Breast epithelium (tissue), 4 donors: ENCODE results near the gene A4GALT. TPM values are rescaled to one million over a fixed set of nuclear protein-coding genes. Genes with fewer than 3 reads are reported as not detected.

Source experiments
- DNase-seq, 2 donors: peaks; one replicate each; pipeline ENCODE4 v3.0.0-alpha.2; 2019; ENCODE audit warnings: low spot score in 2 of 2
- H3K27ac ChIP-seq, 2 donors: fragments of 200-600 bp; sonication (generic) in 1 of 2; one replicate each; pipeline ENCODE4 v1.5.1; 2016 to 2019; ENCODE audit warnings: mild to moderate bottlenecking in 1 of 2
- H3K27me3 ChIP-seq, 2 donors: fragments of 200-600 bp; sonication (generic) in 1 of 2; one replicate each; pipeline versions ENCODE4 v1.5.1 to v1.6.0; 2017 to 2019; ENCODE audit warnings: control low read depth in 1 of 2, mild to moderate bottlenecking in 1 of 2
- H3K36me3 ChIP-seq: fragments of 200-600 bp; one replicate; pipeline ENCODE4 v1.5.1; 2019
- H3K4me1 ChIP-seq, 2 donors: fragments of 200-600 bp; sonication (generic); one replicate each; pipeline ENCODE4 v1.5.1; 2016 to 2019; ENCODE audit warnings: control low read depth in 1 of 2
- H3K4me3 ChIP-seq, 3 donors: fragments of 200-600 bp; sonication (generic); 1 replicate in 2 of 3; 2 replicates in 1 of 3; pipeline ENCODE4 v1.5.1; 2016 to 2019; ENCODE audit warnings: mild to moderate bottlenecking in 3 of 3, moderate library complexity in 2 of 3
- H3K9me3 ChIP-seq, 2 donors: fragments of 200-600 bp; sonication (generic) in 1 of 2; one replicate each; pipeline ENCODE4 v1.5.1; 2016 to 2019; ENCODE audit warnings: control low read depth in 1 of 2
- CTCF ChIP-seq, 3 donors: fragments of 450-650 bp; IDR thresholded peaks; one replicate each; pipeline ENCODE4 v1.5.1; 2016 to 2017; ENCODE audit warnings: antibody characterized with exemption in 3 of 3, mild to moderate bottlenecking in 3 of 3, moderate library complexity in 3 of 3
- POLR2A ChIP-seq: fragments of 450-650 bp; IDR thresholded peaks from one replicate; pipeline ENCODE4 v1.6.1; 2016; ENCODE audit warnings: antibody characterized with exemption, mild to moderate bottlenecking, moderate library complexity
- POLR2AphosphoS5 ChIP-seq, 3 donors: sonication (generic); formaldehyde crosslinking; IDR thresholded peaks; one replicate each; pipeline ENCODE4 v1.6.1; 2017; ENCODE audit warnings: antibody characterized with exemption in 3 of 3
- intact Hi-C: fragments of 100-400 bp; cut with DNase I; formaldehyde crosslinking; loops from one replicate; pipeline ENCODE4 v1.15.1; 2023; ENCODE audit warnings: low total_unique reads
- total RNA-seq, 3 donors: library from RNA; depleted of rRNA; stranded (reverse); fragments of >200 nt; gene quantifications; one replicate each; pipeline ENCODE4 v1.1.0, GENCODE V29; 2016

Gene A4GALT
- 10 to 100 TPM in 2 of 3 donors, 1 to 10 TPM in 1; 6.6 to 32.8 (median 22.9) TPM for total RNA-seq

GRCh38 chr22:42720263-42721044 is at the start of gene A4GALT:
Gene A4GALT, minus strand, starts transcription at chr22:42720870. Its CDS starts 26,919 bp downstream, at chr22:42693951.
- H3K27ac ChIP-seq: peak within 1 kb of the TSS; percentile 55 to 85
- intact Hi-C loops: no loop called here
- H3K4me1 ChIP-seq: peaks cover 4 to 6% of the 10 kb centered on the region in 2 donors
- DNase-seq: no peak
- H3K36me3 ChIP-seq: no peaks in the 10 kb centered on the region
- no peaks in the 10 kb centered on the region for H3K9me3 ChIP-seq
- peak within 1 kb of the TSS; percentile 62 to 98 (median 82) for H3K4me3 ChIP-seq
- TF ChIP-seq CTCF (IDR thresholded peaks at IDR 0.05) (no peak), POLR2A (no peak), POLR2AphosphoS5 (IDR thresholded peaks at IDR 0.05) (no peak)
- H3K27me3 ChIP-seq: peaks cover 0 to 5% of the 10 kb centered on the region in 2 donors

- Histone ChIP-seq H3K4me3 (peak overlapping the region in 1 of 3 donors; percentile 55), H3K36me3 (no peaks in the 10 kb centered on the region), H3K27ac (no peak overlapping the region), H3K9me3 (no peaks in the 10 kb centered on the region), H3K4me1 (no peaks in the 10 kb centered on the region), H3K27me3 (no peaks in the 10 kb centered on the region)
- TF ChIP-seq POLR2A (no peak), POLR2AphosphoS5 (IDR thresholded peaks at IDR 0.05) (no peak), CTCF (IDR thresholded peaks at IDR 0.05) (no peak)
- DNase-seq: no peak
- intact Hi-C loops: no loop called here
Measured at GRCh38 chr22:42770448-42770726, 49.7 kb upstream of the A4GALT start.

- H3K36me3 ChIP-seq: no peaks in the 10 kb centered on the region
- peak overlapping the region in 1 of 2 donors; percentile 19 for H3K27ac ChIP-seq
- intact Hi-C loops: no loop called here
Measured at GRCh38 chr22:42769574-42770447, 49.1 kb upstream of the A4GALT start.

GRCh38 chr22:42769238-42769573 is 48.5 kb upstream of the A4GALT start:
- intact Hi-C loops: no loop called here

More at GRCh38 chr22:42769574-42770447, 49.1 kb upstream of the A4GALT start:
- Histone ChIP-seq H3K4me3 (peak overlapping the region in 2 of 3 donors; percentile 21 to 55), H3K27me3 (no peaks in the 10 kb centered on the region), H3K9me3 (no peaks in the 10 kb centered on the region), H3K4me1 (no peaks in the 10 kb centered on the region)
- DNase-seq: no peak
- peak in 1 of 3 donors; percentile 53 for TF ChIP-seq POLR2AphosphoS5 (IDR thresholded peaks at IDR 0.05)
- TF ChIP-seq POLR2A: no peak
- TF ChIP-seq CTCF (IDR thresholded peaks at IDR 0.05): no peak

More at GRCh38 chr22:42769238-42769573, 48.5 kb upstream of the A4GALT start:
- no peak for DNase-seq
- no peaks in the 10 kb centered on the region for H3K9me3 ChIP-seq
- no peaks in the 10 kb centered on the region for H3K4me1 ChIP-seq
- H3K27me3 ChIP-seq: no peaks in the 10 kb centered on the region
- no peak overlapping the region for H3K4me3 ChIP-seq
- no peak overlapping the region for H3K27ac ChIP-seq
- H3K36me3 ChIP-seq: no peaks in the 10 kb centered on the region
- TF ChIP-seq CTCF (IDR thresholded peaks at IDR 0.05) (no peak), POLR2AphosphoS5 (IDR thresholded peaks at IDR 0.05) (no peak), POLR2A (no peak)
